Measurements from ENCODE around the gene NINJ1. TPM values are rescaled to one million over a fixed set of nuclear protein-coding genes. Genes with fewer than 3 reads are reported as not detected.

Gene NINJ1
- total and polyA plus RNA-seq, 2 of the 4 experiments (the other 2 are of a cell fraction): 21.9 to 38.8 TPM

GRCh38 chr9:93076101-93076791, 57.8 kb downstream of the NINJ1 start:
- intact Hi-C loops (cut with micrococcal nuclease): no loop called here
- CTCF ChIA-PET: no interaction called here

More at GRCh38 chr9:93076101-93076791, 57.8 kb downstream of the NINJ1 start:
- H3K9ac ChIP-seq (ENCODE audit: low read depth, low read length): no peak overlapping the region
- H3K9me1 ChIP-seq (ENCODE audit: insufficient read depth, low read length): no peaks in the 10 kb centered on the region; the same call in 1 of the 2 replicates
- H3K23ac ChIP-seq (ENCODE audit: low read depth, low read length): no peak overlapping the region
- H4K5ac ChIP-seq (ENCODE audit: low read depth, low read length): no peak overlapping the region
- POLR2A ChIA-PET (ENCODE audit: unreplicated experiment): no interaction called here
- H3K27me3 ChIP-seq (ENCODE audit: control insufficient read depth, insufficient read depth, low read length): no peaks in the 10 kb centered on the region; the same call in 1 of the 2 replicates
- no peak overlapping the region for H4K91ac ChIP-seq (ENCODE audit: insufficient read depth, low read depth, low read length)
- DNase-seq: no peak
- no peak overlapping the region for H3K14ac ChIP-seq (replicated peaks; ENCODE audit: low read depth, low read length)
- H3K56ac ChIP-seq (ENCODE audit: extremely low read depth, insufficient read depth, low read length): no peak overlapping the region
- H2AFZ ChIP-seq (replicated peaks; ENCODE audit: low read length, poor library complexity): no peak overlapping the region
- no peak overlapping the region for H3K27ac ChIP-seq (ENCODE audit: insufficient read depth, low read length)
- 100% methylated on average over 2 of the region's 12 CpGs; no CpG with 5 or more reads in 1 of the 2 experiments for WGBS, 2 experiments (ENCODE audit: extremely low coverage in 2 of 2, insufficient read length in 1 of 2)
- no peaks in the 10 kb centered on the region for H3K9me3 ChIP-seq (ENCODE audit: control insufficient read depth, insufficient read depth, low read length)
- dilution Hi-C loops (cut with HindIII; ENCODE audit: low sequenced_read_pairs, unreplicated experiment): no loop called here
- no peak for ATAC-seq (ENCODE audit: low read depth)
- BruUV-seq (replicated peaks): no TSS peak
- no peaks in the 10 kb centered on the region for H4K20me1 ChIP-seq (ENCODE audit: insufficient read depth, low read length)
- H2AK9ac ChIP-seq (replicated peaks; ENCODE audit: low read depth, low read length, poor library complexity): no peak overlapping the region
- no peak overlapping the region for H2BK20ac ChIP-seq (ENCODE audit: low read depth, low read length)
- no peak overlapping the region for H2BK5ac ChIP-seq (ENCODE audit: low read depth, low read length, poor library complexity, severe bottlenecking)
- no peak overlapping the region for H4K8ac ChIP-seq (ENCODE audit: low read depth in 2 of 2, low read length in 2 of 2)
- H3K4me2 ChIP-seq (ENCODE audit: low read depth, low read length): no peak overlapping the region
- no peak overlapping the region for H2BK120ac ChIP-seq (ENCODE audit: low read depth, low read length)
- H3K36me3 ChIP-seq (ENCODE audit: control insufficient read depth, insufficient read depth, low read length): no peaks in the 10 kb centered on the region
- no peak overlapping the region for H2AK5ac ChIP-seq (ENCODE audit: low read depth, low read length)
- peaks cover 6% of the 10 kb centered on the region for H3K4me1 ChIP-seq (ENCODE audit: control insufficient read depth, insufficient read depth, low read length)
- no peak overlapping the region for H3K4ac ChIP-seq (ENCODE audit: low read depth, low read length)
- H2BK15ac ChIP-seq (ENCODE audit: low read depth, low read length): no peak overlapping the region
- H3K79me1 ChIP-seq (ENCODE audit: low read depth in 1 of 2, low read length in 2 of 2): no peaks in the 10 kb centered on the region
- TF ChIP-seq USF2 (IDR thresholded peaks at IDR 0.05; ENCODE audit: low read depth, low read length) (no peak), SMC3 (IDR thresholded peaks at IDR 0.05; ENCODE audit: low read depth, low read length) (no peak), CTCF (conservative IDR thresholded peaks at IDR 0.05; ENCODE audit: low read depth, low read length) (no peak), RAD21 (IDR thresholded peaks at IDR 0.05; ENCODE audit: low read length) (no peak), NFE2L2 (IDR thresholded peaks at IDR 0.05; ENCODE audit: low read depth, low read length) (no peak), FOS (IDR thresholded peaks at IDR 0.05; ENCODE audit: low read depth, low read length) (no peak), MAFK (IDR thresholded peaks at IDR 0.05; ENCODE audit: low read depth, low read length) (no peak), ELK1 (IDR thresholded peaks at IDR 0.05; ENCODE audit: borderline replicate concordance, low read depth, low read length) (no peak), POLR2A (IDR thresholded peaks at IDR 0.05; ENCODE audit: low read depth, low read length) (no peak), CEBPB (IDR thresholded peaks at IDR 0.05; ENCODE audit: low read depth, low read length) (no peak), MAZ (IDR thresholded peaks at IDR 0.05; ENCODE audit: borderline replicate concordance, low read depth, low read length) (no peak), RCOR1 (IDR thresholded peaks at IDR 0.05; ENCODE audit: insufficient replicate concordance, low read length) (no peak), BHLHE40 (IDR thresholded peaks at IDR 0.05; ENCODE audit: low read depth, low read length) (no peak), CHD1 (IDR thresholded peaks at IDR 0.05; ENCODE audit: low read depth, low read length) (no peak), MXI1 (IDR thresholded peaks at IDR 0.05; ENCODE audit: borderline replicate concordance, low read depth, low read length) (no peak), RFX5 (IDR thresholded peaks at IDR 0.05; ENCODE audit: low read depth, low read length) (no peak)
- no peak overlapping the region for H3K18ac ChIP-seq (ENCODE audit: low read depth, low read length)
- in situ Hi-C loops (cut with MboI; ENCODE audit: low sequenced_read_pairs): no loop called here
- no peak overlapping the region for H3K4me3 ChIP-seq (ENCODE audit: insufficient read depth, low read depth, low read length)
